Measurements from ENCODE around the gene CACNB4.

GRCh38 chr2:151936626-151937025 is 162.2 kb downstream of the CACNB4 start:
- TF ChIP-seq CTCF (conservative IDR thresholded peaks at IDR 0.05; ENCODE audit: low read depth, low read length) (no peak), EZH2 (IDR thresholded peaks at IDR 0.05; ENCODE audit: borderline replicate concordance, low read depth, low read length, poor library complexity, severe bottlenecking) (no peak)

All from A673 (cell line).